GM06990 (cell line): ENCODE results near the gene LAMA2.

ENCODE experiments used
- DNase-seq: peaks from one replicate; pipeline ENCODE4 v3.0.0-alpha.2; 2011; ENCODE audit not compliant: insufficient read length; ENCODE audit errors: extremely low read depth
- H3K27me3 ChIP-seq: replicated peaks from 2 replicates; pipeline ENCODE4 v1.6.0; 2011; ENCODE audit warnings: low read length; ENCODE audit not compliant: control insufficient read depth, insufficient read depth
- H3K36me3 ChIP-seq: 2 replicates; pipeline ENCODE4 v1.5.1; 2011; ENCODE audit warnings: low read length; ENCODE audit not compliant: control insufficient read depth, insufficient read depth
- H3K4me3 ChIP-seq: replicated peaks from 2 replicates; pipeline ENCODE4 v1.5.1; 2011; ENCODE audit warnings: low read depth, mild to moderate bottlenecking, control low read depth, low read length
- TF ChIP-seq, protein P1 (sequence below): IDR thresholded peaks from 2 replicates; pipeline ENCODE4 v1.5.1; 2011; ENCODE audit warnings: low read length, control low read depth, mild to moderate bottlenecking, inconsistent platforms; ENCODE audit not compliant: insufficient read depth, poor library complexity, severe bottlenecking

Gene LAMA2

DNA sequence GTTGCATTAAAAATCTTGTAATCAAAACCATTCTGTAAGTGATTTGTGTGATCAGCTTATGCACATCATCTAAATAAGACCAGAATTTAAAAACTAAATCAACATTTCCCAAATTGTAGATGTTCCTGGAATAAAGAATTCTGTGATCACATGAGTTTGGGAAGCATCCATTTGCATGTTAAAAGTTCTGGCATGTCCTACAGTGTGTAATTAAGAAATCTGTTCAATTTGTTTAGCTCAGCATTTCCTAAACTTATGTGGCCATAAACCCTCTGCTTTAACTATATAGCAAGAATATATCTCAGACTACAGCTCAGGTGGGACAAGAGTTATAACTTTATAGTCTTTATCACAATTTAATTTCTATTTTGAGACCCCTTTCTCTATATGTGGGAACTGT is 399.1 kb downstream of the LAMA2 start:
- no peaks in the 10 kb centered on the region for H3K36me3 ChIP-seq
- TF ChIP-seq, protein P1, sequence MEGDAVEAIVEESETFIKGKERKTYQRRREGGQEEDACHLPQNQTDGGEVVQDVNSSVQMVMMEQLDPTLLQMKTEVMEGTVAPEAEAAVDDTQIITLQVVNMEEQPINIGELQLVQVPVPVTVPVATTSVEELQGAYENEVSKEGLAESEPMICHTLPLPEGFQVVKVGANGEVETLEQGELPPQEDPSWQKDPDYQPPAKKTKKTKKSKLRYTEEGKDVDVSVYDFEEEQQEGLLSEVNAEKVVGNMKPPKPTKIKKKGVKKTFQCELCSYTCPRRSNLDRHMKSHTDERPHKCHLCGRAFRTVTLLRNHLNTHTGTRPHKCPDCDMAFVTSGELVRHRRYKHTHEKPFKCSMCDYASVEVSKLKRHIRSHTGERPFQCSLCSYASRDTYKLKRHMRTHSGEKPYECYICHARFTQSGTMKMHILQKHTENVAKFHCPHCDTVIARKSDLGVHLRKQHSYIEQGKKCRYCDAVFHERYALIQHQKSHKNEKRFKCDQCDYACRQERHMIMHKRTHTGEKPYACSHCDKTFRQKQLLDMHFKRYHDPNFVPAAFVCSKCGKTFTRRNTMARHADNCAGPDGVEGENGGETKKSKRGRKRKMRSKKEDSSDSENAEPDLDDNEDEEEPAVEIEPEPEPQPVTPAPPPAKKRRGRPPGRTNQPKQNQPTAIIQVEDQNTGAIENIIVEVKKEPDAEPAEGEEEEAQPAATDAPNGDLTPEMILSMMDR: no peak
- H3K4me3 ChIP-seq: no peak overlapping the region
- DNase-seq: no peak
- H3K27me3 ChIP-seq: no peaks in the 10 kb centered on the region

DNA sequence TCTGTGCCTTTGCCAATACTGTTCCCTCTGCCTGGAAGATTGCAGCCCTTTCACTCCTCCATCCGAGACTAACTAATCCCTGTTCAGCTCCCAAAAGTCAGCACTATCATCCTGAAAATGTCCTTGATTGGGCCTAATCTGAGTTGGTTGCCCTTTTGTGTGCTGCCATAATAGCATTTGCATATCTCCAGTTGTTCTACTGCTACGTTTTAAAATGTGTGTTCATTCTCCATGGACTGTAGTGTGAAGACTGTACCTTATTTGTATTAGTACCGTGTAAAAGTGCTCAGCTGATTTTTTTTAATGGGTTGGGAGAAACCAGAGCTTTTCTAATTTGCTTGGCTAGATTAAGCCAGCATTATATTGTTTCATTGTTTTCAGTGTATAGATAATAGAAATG is 401.3 kb downstream of the LAMA2 start:
- TF ChIP-seq, protein P1: no peak
- H3K4me3 ChIP-seq: no peak overlapping the region
- H3K36me3 ChIP-seq: no peaks in the 10 kb centered on the region
- no peaks in the 10 kb centered on the region for H3K27me3 ChIP-seq
- DNase-seq: no peak

DNA sequence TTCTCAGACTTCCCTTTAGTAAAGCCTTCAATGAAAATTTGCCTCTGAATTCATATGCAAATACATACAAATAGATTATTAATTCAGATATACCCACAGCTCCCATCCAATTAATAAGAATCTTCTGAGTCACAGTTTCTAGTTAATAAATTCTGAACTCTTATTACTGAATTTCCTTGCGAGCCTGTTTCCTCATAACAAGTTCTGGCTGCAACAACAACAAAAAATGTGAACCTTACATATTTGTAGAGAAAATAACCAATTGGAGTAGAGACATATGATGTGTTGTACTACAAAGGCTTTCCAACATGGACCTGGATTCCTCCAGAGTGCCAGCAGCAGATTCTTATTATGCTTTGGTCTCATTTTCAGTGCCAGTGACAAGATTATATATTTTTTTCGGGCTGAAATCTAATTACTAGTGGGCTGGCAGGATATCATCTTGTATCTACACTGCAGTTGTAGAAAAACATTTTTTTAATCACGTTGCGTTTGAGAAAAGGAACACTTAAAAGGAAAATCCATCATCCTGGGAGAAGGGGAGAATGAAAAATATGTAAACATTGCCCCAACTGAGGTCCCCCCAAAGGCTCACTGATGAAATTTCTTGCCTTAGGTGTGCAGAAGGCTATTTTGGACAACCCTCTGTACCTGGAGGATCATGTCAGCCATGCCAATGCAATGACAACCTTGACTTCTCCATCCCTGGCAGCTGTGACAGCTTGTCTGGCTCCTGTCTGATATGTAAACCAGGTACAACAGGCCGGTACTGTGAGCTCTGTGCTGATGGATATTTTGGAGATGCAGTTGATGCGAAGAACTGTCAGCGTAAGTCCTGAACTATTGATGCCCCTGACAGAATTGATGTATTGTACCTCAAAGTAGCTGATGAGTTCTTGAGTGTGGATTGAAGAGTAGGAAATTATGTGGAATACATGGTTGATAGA is 404.6 kb downstream of the LAMA2 start:
- Histone ChIP-seq H3K36me3 (no peaks in the 10 kb centered on the region), H3K27me3 (no peaks in the 10 kb centered on the region), H3K4me3 (no peak overlapping the region)
- no peak for DNase-seq
- TF ChIP-seq, protein P1: no peak

DNA sequence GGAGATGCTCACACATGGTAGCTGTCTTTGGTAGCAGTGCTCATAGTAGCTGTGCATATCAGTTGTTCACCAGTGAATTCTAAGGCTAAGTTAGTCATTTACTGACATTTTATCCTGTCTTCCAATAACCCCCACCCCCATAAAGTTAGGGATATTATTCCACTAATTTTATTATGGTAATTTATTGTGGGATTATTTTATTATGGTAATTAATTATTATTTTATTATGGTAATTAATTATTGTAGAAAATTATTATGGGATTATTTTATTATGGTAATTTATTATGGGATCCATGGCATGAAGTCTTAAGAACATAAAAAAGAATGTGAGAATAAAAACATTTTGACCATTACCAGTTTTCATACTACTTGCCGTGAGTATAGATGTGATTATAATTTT is 406.5 kb downstream of the LAMA2 start:
- Histone ChIP-seq H3K27me3 (no peaks in the 10 kb centered on the region), H3K36me3 (no peaks in the 10 kb centered on the region), H3K4me3 (no peak overlapping the region)
- TF ChIP-seq, protein P1: no peak
- no peak for DNase-seq

DNA sequence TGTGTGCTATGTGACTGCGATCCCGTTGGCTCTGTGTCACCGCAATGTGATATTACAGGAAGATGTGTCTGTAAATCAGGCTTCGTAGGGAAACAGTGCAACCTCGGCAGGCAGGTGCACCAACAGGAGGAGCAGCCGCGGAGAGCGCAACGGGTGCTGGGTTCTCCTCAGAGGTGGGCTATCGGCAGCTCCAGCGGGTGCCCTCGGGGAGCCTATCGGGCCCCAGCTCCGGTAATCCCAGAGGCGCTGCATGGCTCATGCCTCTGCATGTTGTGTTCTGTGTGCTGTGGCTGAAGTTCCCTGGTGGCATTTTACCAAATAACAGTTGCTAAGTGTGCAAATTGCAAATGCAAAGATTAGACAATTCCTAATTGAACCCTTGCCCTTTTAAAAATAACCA is 409.9 kb downstream of the LAMA2 start:
- TF ChIP-seq, protein P1: no peak
- Histone ChIP-seq H3K36me3 (no peaks in the 10 kb centered on the region), H3K4me3 (no peak overlapping the region), H3K27me3 (no peaks in the 10 kb centered on the region)
- DNase-seq: no peak
